ENCODE results near the gene C1QC.

DNA sequence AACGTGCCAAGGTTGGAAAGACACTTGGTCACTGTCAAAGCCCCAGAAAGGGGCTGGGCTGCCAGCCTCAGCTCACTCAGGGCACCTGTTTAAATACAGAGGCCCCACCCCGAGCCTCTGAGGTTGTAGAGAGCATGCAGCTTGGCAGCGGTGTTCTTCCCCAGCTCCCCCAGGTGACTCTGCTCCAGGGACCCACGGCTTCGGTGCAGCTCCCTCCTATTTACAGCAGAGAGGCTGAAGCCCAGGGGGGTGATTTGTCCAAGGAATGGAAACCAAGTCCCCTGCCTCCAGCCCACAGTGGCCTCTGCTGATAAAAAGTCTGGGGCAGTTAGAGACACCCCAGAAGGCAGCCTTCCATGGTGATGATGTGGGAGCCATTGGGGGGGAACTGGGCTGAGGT is 16.1 kb upstream of the C1QC start:
- no peak for TF ChIP-seq POLR2A (IDR thresholded peaks at IDR 0.05; ENCODE audit: low read depth, low read length)
- no peak for TF ChIP-seq POLR2AphosphoS5 (IDR thresholded peaks at IDR 0.05; ENCODE audit: low read depth, low read length)
- no peak for TF ChIP-seq TAF1 (IDR thresholded peaks at IDR 0.05; ENCODE audit: borderline replicate concordance, low read depth, low read length)
